Regular cardiac myocyte (primary cell): Measurements from ENCODE around the gene TGDS. TPM values are rescaled to one million over a fixed set of nuclear protein-coding genes. Genes with fewer than 3 reads are reported as not detected.

Experiments used
- total RNA-seq: library from RNA; depleted of rRNA; stranded (reverse); fragments of >200 nt; gene quantifications from 2 replicates; pipeline ENCODE4 v1.2.3, GENCODE V29; 2014

TGDS gene
- total RNA-seq: 16.1 and 19.0 TPM in 2 replicates

GRCh38 chr13:94595950-94596574, at the start of gene TGDS:
TSS of gene TGDS (minus strand) at chr13:94596152. CDS start at chr13:94596136, 16 bp downstream.

GRCh38 chr13:94601446-94602431, 5.8 kb upstream of the TGDS start, which contains the start of gene GPR180:
TSS of gene GPR180 (plus strand) at chr13:94601857. CDS start at chr13:94601928, 71 bp downstream.

Other genes starting within 250 kb of the TGDS start
- gene DCT, start 116.5 kb downstream of the TGDS start, total RNA-seq: 0.28 TPM in 1 of 2 replicates, not detected in the other
- gene GPR180, start 5.7 kb upstream of the TGDS start, total RNA-seq: 15.5 and 17.1 TPM in 2 replicates
- gene SOX21, start 116.4 kb upstream of the TGDS start, total RNA-seq: under 0.01 TPM in 1 of 2 replicates, not detected in the other